GM21515 (cell line): Measurements from ENCODE around the gene RESP18.
A peak's percentile ranks its signal among the peaks of the same experiment; 100 is the strongest.

Experiments
- ATAC-seq: cut with Tn5 transposase; IDR thresholded peaks from one replicate; pipeline ENCODE4 v1.9.1; 2021; ENCODE audit not compliant: unreplicated experiment

Gene RESP18

GRCh38 chr2:219278655-219279150, 53.8 kb downstream of the RESP18 start:
- ATAC-seq: no peak

DNA sequence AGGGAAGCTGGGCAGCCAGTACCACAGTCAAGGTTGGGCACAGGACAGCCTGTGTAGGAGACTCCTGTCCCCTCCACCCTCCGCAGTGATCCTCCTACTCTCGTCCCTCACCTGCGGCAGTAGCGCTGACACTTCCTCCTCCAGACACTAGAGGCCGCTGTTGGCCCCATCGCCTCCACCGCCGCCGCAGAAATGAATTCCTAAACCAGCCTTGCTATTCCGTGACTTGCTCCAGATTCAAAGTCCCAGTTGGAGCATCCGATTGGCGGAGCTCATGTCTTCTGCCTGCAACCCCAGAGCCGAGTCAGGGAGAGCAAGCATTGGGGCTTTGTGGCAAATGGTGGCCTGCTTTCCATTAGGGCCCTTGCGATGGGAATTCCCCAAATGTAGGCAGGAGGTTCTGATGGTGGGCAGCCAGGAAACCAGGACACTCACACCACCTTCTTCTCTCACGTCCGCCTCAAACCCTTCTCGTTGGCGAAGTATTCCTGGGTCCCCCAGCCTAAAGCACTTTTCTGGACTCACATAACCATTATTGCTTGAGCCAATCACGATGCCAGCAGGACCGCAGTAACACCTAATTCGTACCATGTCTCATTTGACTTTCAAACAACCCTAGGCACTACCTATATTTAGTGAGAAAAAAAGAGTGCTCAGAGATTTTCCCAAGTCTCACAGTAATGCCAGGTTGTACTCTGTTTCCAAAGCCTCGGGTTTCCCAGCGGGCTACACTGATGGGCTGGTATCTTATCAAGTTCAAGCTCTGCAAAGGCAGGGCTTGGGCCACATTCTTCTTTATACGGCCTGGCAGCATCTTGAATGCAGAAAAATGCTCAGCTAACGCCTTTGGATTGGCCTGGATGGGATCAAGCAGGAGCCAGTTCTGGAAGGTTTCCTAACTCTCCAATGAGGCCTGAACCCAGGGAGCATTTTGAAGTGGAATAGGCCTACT, 54.6 kb downstream of the RESP18 start:
- peak; percentile 29 for ATAC-seq
